ENCODE results near the gene DIAPH3.

The DIAPH3 gene

GRCh38 chr13:59702269-59702668, 461.5 kb downstream of the DIAPH3 start:
- H3K27me3 ChIP-seq (ENCODE audit: control insufficient read depth, low read length) = no peaks in the 10 kb centered on the region

GRCh38 chr13:59701261-59701660, 462.5 kb downstream of the DIAPH3 start:
- Histone ChIP-seq H3K27ac (ENCODE audit: low read depth, low read length) (no peak overlapping the region), H3F3A (ENCODE audit: control insufficient read depth, insufficient read depth) (no peaks in the 10 kb centered on the region), H3K27me3 (ENCODE audit: control insufficient read depth, low read length) (no peaks in the 10 kb centered on the region), H4K20me1 (ENCODE audit: control insufficient read depth, insufficient read depth, low read depth, low read length) (no peaks in the 10 kb centered on the region), H3K79me2 (ENCODE audit: control insufficient read depth, low read length) (no peaks in the 10 kb centered on the region), H3K4me2 (ENCODE audit: low read length) (no peak overlapping the region), H3K36me3 (ENCODE audit: control insufficient read depth, low read length) (no peaks in the 10 kb centered on the region), H3K4me3 (ENCODE audit: low read length) (no peak overlapping the region), H3K4me1 (ENCODE audit: control insufficient read depth, low read length) (no peaks in the 10 kb centered on the region), H3K9me2 (replicated peaks; ENCODE audit: control insufficient read depth, low read length) (no peaks in the 10 kb centered on the region), H3K9me3 (ENCODE audit: control insufficient read depth, insufficient read depth, low read length) (no peaks in the 10 kb centered on the region)
- TF ChIP-seq CTCF (IDR thresholded peaks at IDR 0.05; ENCODE audit: low read depth, low read length, poor library complexity, severe bottlenecking) = no peak
- no peak for TF ChIP-seq EZH2phosphoT487 (IDR thresholded peaks at IDR 0.05; ENCODE audit: borderline replicate concordance, low read length)

More at GRCh38 chr13:59702269-59702668, 461.5 kb downstream of the DIAPH3 start:
- Histone ChIP-seq H3K27ac (ENCODE audit: low read depth, low read length) (no peak overlapping the region), H3K4me1 (ENCODE audit: control insufficient read depth, low read length) (no peaks in the 10 kb centered on the region), H3K4me3 (ENCODE audit: low read length) (no peak overlapping the region), H3F3A (ENCODE audit: control insufficient read depth, insufficient read depth) (no peaks in the 10 kb centered on the region), H3K9me2 (replicated peaks; ENCODE audit: control insufficient read depth, low read length) (no peaks in the 10 kb centered on the region), H3K36me3 (ENCODE audit: control insufficient read depth, low read length) (no peaks in the 10 kb centered on the region), H4K20me1 (ENCODE audit: control insufficient read depth, insufficient read depth, low read depth, low read length) (no peaks in the 10 kb centered on the region), H3K9me3 (ENCODE audit: control insufficient read depth, insufficient read depth, low read length) (no peaks in the 10 kb centered on the region), H3K79me2 (ENCODE audit: control insufficient read depth, low read length) (no peaks in the 10 kb centered on the region), H3K4me2 (ENCODE audit: low read length) (no peak overlapping the region)
- TF ChIP-seq EZH2phosphoT487 (IDR thresholded peaks at IDR 0.05; ENCODE audit: borderline replicate concordance, low read length) (no peak), CTCF (IDR thresholded peaks at IDR 0.05; ENCODE audit: low read depth, low read length, poor library complexity, severe bottlenecking) (no peak)

DNA sequence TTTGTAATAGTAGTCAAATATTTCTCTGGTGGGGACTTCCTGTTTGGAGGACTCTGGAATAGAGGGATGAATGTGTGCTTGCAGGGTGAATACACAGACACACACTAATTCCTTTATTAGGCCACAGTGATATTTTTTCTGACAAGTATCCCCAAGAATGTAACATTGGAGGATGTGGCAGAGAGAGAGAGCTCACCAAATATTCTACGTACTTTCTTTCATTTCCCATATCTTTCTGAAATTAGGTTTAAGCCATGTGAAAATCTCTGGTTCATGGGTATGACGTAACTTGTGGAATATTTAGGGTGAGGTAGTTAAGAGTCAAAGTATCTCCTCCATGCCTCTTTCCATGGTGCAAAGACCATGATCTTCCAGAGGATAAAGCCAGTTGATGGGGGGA, 463.4 kb downstream of the DIAPH3 start:
- TF ChIP-seq EZH2phosphoT487 (IDR thresholded peaks at IDR 0.05; ENCODE audit: borderline replicate concordance, low read length) = no peak
- no peak for TF ChIP-seq CTCF (IDR thresholded peaks at IDR 0.05; ENCODE audit: low read depth, low read length, poor library complexity, severe bottlenecking)
- Histone ChIP-seq H3K9me3 (ENCODE audit: control insufficient read depth, insufficient read depth, low read length) (no peaks in the 10 kb centered on the region), H3K36me3 (ENCODE audit: control insufficient read depth, low read length) (no peaks in the 10 kb centered on the region), H3F3A (ENCODE audit: control insufficient read depth, insufficient read depth) (no peaks in the 10 kb centered on the region), H3K27ac (ENCODE audit: low read depth, low read length) (no peak overlapping the region), H3K4me3 (ENCODE audit: low read length) (no peak overlapping the region), H3K4me2 (ENCODE audit: low read length) (no peak overlapping the region), H4K20me1 (ENCODE audit: control insufficient read depth, insufficient read depth, low read depth, low read length) (no peaks in the 10 kb centered on the region), H3K4me1 (ENCODE audit: control insufficient read depth, low read length) (no peaks in the 10 kb centered on the region), H3K27me3 (ENCODE audit: control insufficient read depth, low read length) (no peaks in the 10 kb centered on the region), H3K9me2 (replicated peaks; ENCODE audit: control insufficient read depth, low read length) (no peaks in the 10 kb centered on the region), H3K79me2 (ENCODE audit: control insufficient read depth, low read length) (no peaks in the 10 kb centered on the region)

DNA sequence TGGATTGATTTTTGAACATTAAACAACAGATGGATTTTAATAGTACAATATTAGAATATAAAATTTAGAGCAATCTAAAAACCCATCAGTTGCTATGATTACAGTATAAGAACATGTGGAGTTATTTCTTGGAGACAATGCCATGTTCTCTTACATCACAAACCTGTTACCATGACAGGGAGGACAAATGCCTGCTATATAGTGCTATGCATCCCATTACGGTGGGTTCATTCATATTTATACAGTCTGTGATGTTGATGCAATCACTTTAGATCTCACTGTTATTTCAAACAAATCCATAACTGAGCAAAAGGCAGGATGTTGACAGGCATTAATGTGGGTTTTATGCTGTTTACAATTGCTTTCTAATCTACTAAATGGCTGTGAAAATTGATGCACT, 467.5 kb downstream of the DIAPH3 start:
- Histone ChIP-seq H3K4me3 (ENCODE audit: low read length) (no peak overlapping the region), H3K4me1 (ENCODE audit: control insufficient read depth, low read length) (no peaks in the 10 kb centered on the region), H3K4me2 (ENCODE audit: low read length) (no peak overlapping the region), H3K79me2 (ENCODE audit: control insufficient read depth, low read length) (no peaks in the 10 kb centered on the region), H3F3A (ENCODE audit: control insufficient read depth, insufficient read depth) (no peaks in the 10 kb centered on the region), H3K9me2 (replicated peaks; ENCODE audit: control insufficient read depth, low read length) (no peaks in the 10 kb centered on the region), H3K36me3 (ENCODE audit: control insufficient read depth, low read length) (no peaks in the 10 kb centered on the region), H4K20me1 (ENCODE audit: control insufficient read depth, insufficient read depth, low read depth, low read length) (no peaks in the 10 kb centered on the region), H3K27ac (ENCODE audit: low read depth, low read length) (no peak overlapping the region), H3K9me3 (ENCODE audit: control insufficient read depth, insufficient read depth, low read length) (no peaks in the 10 kb centered on the region), H3K27me3 (ENCODE audit: control insufficient read depth, low read length) (no peaks in the 10 kb centered on the region)
- TF ChIP-seq CTCF (IDR thresholded peaks at IDR 0.05; ENCODE audit: low read depth, low read length, poor library complexity, severe bottlenecking) (no peak), EZH2phosphoT487 (IDR thresholded peaks at IDR 0.05; ENCODE audit: borderline replicate concordance, low read length) (no peak)

Measured in DOHH2 (cell line).